HepG2 (cell line): ENCODE results near the gene FAM241B. TPM values are rescaled to one million over a fixed set of nuclear protein-coding genes. Genes with fewer than 3 reads are reported as not detected.

ENCODE experiments used
- ATAC-seq: fragments of 200-7000 bp; cut with Tn5 transposase; 3 replicates; pipeline ENCODE4 v1.9.1; 2020; ENCODE audit warnings: mild to moderate bottlenecking, moderate library complexity
- BruUV-seq: library from RNA; stranded (reverse); fragments of 400-500 nt; replicated peaks from 2 replicates; lab custom pipeline; 2021; lab: Mats Ljungman, UMichigan
- CTCF ChIA-PET: fragments of 300-600 bp; formaldehyde crosslinking; extraction: SDS; loops from one replicate; lab custom pipeline; 2021; ENCODE audit warnings: low total read pairs, inconsistent platforms, low intra/inter-chr PET ratio; lab: Yijun Ruan, JAX
- POLR2A ChIA-PET: fragments of 350-600 bp; sonication (Branson Sonifier 250); formaldehyde crosslinking; loops from one replicate; lab custom pipeline; 2020; ENCODE audit warnings: antibody characterized with exemption, inconsistent platforms; lab: Yijun Ruan, JAX
- DNase-seq: peaks from one replicate; pipeline ENCODE4 v3.0.0-alpha.2; 2015; ENCODE audit warnings: low spot score
- FAIRE-seq: peaks from 3 replicates; lab custom pipeline; 2011; peaks lifted over from hg19 to GRCh38; lab: Jason Lieb, UNC
- H2AFZ ChIP-seq: one replicate; pipeline ENCODE4 v1.6.1; 2011; ENCODE audit warnings: low read length, inconsistent platforms
- H3K27ac ChIP-seq: fragments of 300-600 bp; 3 replicates; pipeline ENCODE4 v1.8.0; 2011; ENCODE audit warnings: mixed run types, mild to moderate bottlenecking, mixed read lengths, low read length, inconsistent platforms; ENCODE audit not compliant: insufficient read depth; ENCODE audit errors: extremely low read length
- H3K27me3 ChIP-seq, 2 experiments: fragments of 200-600 bp in 1 of 2; 2 replicates in 1 of 2; 3 replicates in 1 of 2; pipeline versions ENCODE4 v1.6.0 to v1.8.0; 2011; ENCODE audit warnings: low read length in 2 of 2, mild to moderate bottlenecking in 2 of 2, moderate library complexity in 2 of 2, inconsistent platforms in 1 of 2; ENCODE audit not compliant: insufficient read depth in 2 of 2, control insufficient read depth in 1 of 2
- H3K36me3 ChIP-seq, 2 experiments: fragments of 200-600 bp in 1 of 2; replicated peaks in 1 of 2; 2 replicates in 1 of 2; 3 replicates in 1 of 2; pipeline versions ENCODE4 v1.5.1 to v1.8.0; 2011; ENCODE audit warnings: low read length in 2 of 2, inconsistent platforms in 1 of 2; ENCODE audit not compliant: insufficient read depth in 2 of 2, control insufficient read depth in 1 of 2
- H3K4me1 ChIP-seq: 2 replicates; pipeline ENCODE4 v1.5.1; 2012; ENCODE audit warnings: low read length, inconsistent platforms; ENCODE audit not compliant: insufficient read depth
- H3K4me2 ChIP-seq: 2 replicates; pipeline ENCODE4 v1.6.0; 2011; ENCODE audit warnings: low read depth, low read length, inconsistent platforms
- H3K4me3 ChIP-seq, 3 experiments: fragments of 200-600 bp in 1 of 3; sonication (generic), shearing (Covaris generic) in 1 of 3; replicated peaks in 1 of 3; 2 replicates each; pipeline ENCODE4 v1.5.1; 2011 to 2016; ENCODE audit warnings: low read length in 3 of 3, inconsistent platforms in 2 of 3, low read depth in 2 of 3, mild to moderate bottlenecking in 2 of 3, control low read depth in 1 of 3, mixed read lengths in 1 of 3; ENCODE audit not compliant: insufficient read depth in 1 of 3
- H3K79me2 ChIP-seq: one replicate; pipeline ENCODE4 v1.6.1; 2011; ENCODE audit warnings: low read length, inconsistent platforms; ENCODE audit not compliant: insufficient read depth
- H3K9ac ChIP-seq: 2 replicates; pipeline ENCODE4 v1.6.0; 2011; ENCODE audit warnings: mild to moderate bottlenecking, low read depth, low read length, inconsistent platforms; ENCODE audit not compliant: insufficient read depth
- H3K9me3 ChIP-seq: 2 replicates; pipeline ENCODE4 v1.5.1; 2012; ENCODE audit warnings: mild to moderate bottlenecking, low read length
- H4K20me1 ChIP-seq: 2 replicates; pipeline ENCODE4 v1.6.0; 2011; ENCODE audit warnings: inconsistent platforms, mild to moderate bottlenecking, low read length, moderate library complexity; ENCODE audit not compliant: insufficient read depth
- CREM ChIP-seq, 2 experiments: sonication (generic) in 1 of 2; formaldehyde crosslinking in 1 of 2; IDR thresholded peaks; 2 replicates each; pipeline versions ENCODE4 v1.4.0 to v1.6.1; 2016 to 2020; ENCODE audit warnings: antibody characterized with exemption in 1 of 2, mild to moderate bottlenecking in 1 of 2, missing genetic modification reagents in 1 of 2
- GATAD1 ChIP-seq: IDR thresholded peaks from 2 replicates; pipeline ENCODE4 v1.6.1; 2016; ENCODE audit warnings: missing genetic modification reagents, missing compliant biosample characterization
- HHEX ChIP-seq: IDR thresholded peaks from 2 replicates; pipeline ENCODE4 v1.6.1; 2016; ENCODE audit warnings: control low read depth
- KIAA2018 ChIP-seq: sonication (generic); formaldehyde crosslinking; IDR thresholded peaks from 2 replicates; pipeline ENCODE4 v1.5.0; 2020; ENCODE audit warnings: mild to moderate bottlenecking, missing genetic modification reagents, borderline replicate concordance
- NFYB ChIP-seq: sonication (generic); formaldehyde crosslinking; IDR thresholded peaks from 2 replicates; pipeline ENCODE4 v1.4.0; 2020; ENCODE audit warnings: missing genetic modification reagents
- NPAS2 ChIP-seq: sonication (generic); formaldehyde crosslinking; IDR thresholded peaks from 2 replicates; pipeline ENCODE4 v1.8.0; 2022; ENCODE audit warnings: mild to moderate bottlenecking, missing genetic modification reagents, borderline replicate concordance
- TOE1 ChIP-seq: sonication (generic); formaldehyde crosslinking; IDR thresholded peaks from 2 replicates; pipeline ENCODE4 v1.4.0; 2020; ENCODE audit warnings: mild to moderate bottlenecking, missing genetic modification reagents
- ZNF501 ChIP-seq: sonication (generic); formaldehyde crosslinking; IDR thresholded peaks from 2 replicates; pipeline ENCODE4 v1.5.1; 2020; ENCODE audit warnings: mild to moderate bottlenecking, moderate library complexity, missing genetic modification reagents
- ZNF75D ChIP-seq: sonication (generic); formaldehyde crosslinking; IDR thresholded peaks from 2 replicates; pipeline ENCODE4 v1.8.1; 2023; ENCODE audit warnings: missing genetic modification reagents, mild to moderate bottlenecking, borderline replicate concordance
- ZSCAN9 ChIP-seq: IDR thresholded peaks from 2 replicates; pipeline ENCODE4 v1.6.1; 2016; ENCODE audit warnings: borderline replicate concordance
- WGBS: methylation state at CpG from one replicate; pipeline ENCODE4 v1.1.6; 2017; ENCODE audit warnings: low lambda C conversion rate; 5-methylcytosine and 5-hydroxymethylcytosine counted together
- in situ Hi-C: cut with HindIII; loops from 2 replicates; pipeline ENCODE4 v1.10.0; 2017; ENCODE audit warnings: low pct_unique_long_range_greater_than_20kb; ENCODE audit not compliant: extremely low pct_ligation_motif_present
- intact Hi-C: fragments of 100-400 bp; cut with micrococcal nuclease; formaldehyde crosslinking; loops from one replicate; pipeline ENCODE4 v1.10.0; 2022; ENCODE audit not compliant: unreplicated experiment
- polyA plus RNA-seq, 8 experiments: library from polyadenylated mRNA; depleted of rRNA in 3 of 8; stranded (reverse) in 7 of 8; unstranded in 1 of 8; fragments of >200 nt; fragmentation: Illumina TruSeq in 4 of 8; extraction: Trizol in 4 of 8; gene quantifications; 2 replicates each; pipeline versions ENCODE4 v1.2.1 to v1.2.3, GENCODE V29; 2011 to 2016; ENCODE audit warnings: low read depth in 4 of 8, missing spikeins in 1 of 8, mixed read lengths in 1 of 8; ENCODE audit not compliant: insufficient read depth in 1 of 8
- total RNA-seq, 5 experiments: library from RNA; depleted of rRNA; stranded (reverse); fragments of >200 nt; fragmentation: Illumina TruSeq; extraction: Trizol; gene quantifications; 2 replicates each; pipeline ENCODE4 v1.2.3, GENCODE V29; 2016; ENCODE audit warnings: low read depth in 1 of 5

Gene FAM241B
- total and polyA plus RNA-seq, 2 of the 13 experiments (the other 11 are each of a cell fraction or from before 2014, with no cell fraction given) = 1.9 to 4.0 TPM

GRCh38 chr10:69650589-69651261, 20.7 kb downstream of the FAM241B start:
- no peaks in the 10 kb centered on the region for H3K79me2 ChIP-seq
- intact Hi-C loops = no loop called here
- H3K27ac ChIP-seq = no peak overlapping the region
- no peak for TF ChIP-seq NPAS2 (CRISPR knock-in tag)
- TF ChIP-seq, all 625 proteins: peak for 0
- DNase-seq (no peak), ATAC-seq (no peak), FAIRE-seq (no peak)
- Histone ChIP-seq H3K9me3 (no peaks in the 10 kb centered on the region), H3K36me3 (no peaks in the 10 kb centered on the region), H3K9ac (no peak overlapping the region), H3K27me3 (peaks cover 1 to 31% of the 10 kb centered on the region in 2 experiments; a peak in 2 of 5 replicates), H3K4me1 (no peaks in the 10 kb centered on the region), H3K4me3 (no peak overlapping the region), H2AFZ (no peak overlapping the region), H3K4me2 (no peak overlapping the region), H4K20me1 (no peaks in the 10 kb centered on the region)
- no TSS peak for BruUV-seq
- ChIA-PET POLR2A (no interaction called here), CTCF (no interaction called here)
- 39% methylated on average over 11 of the region's 13 CpGs for WGBS
- in situ Hi-C loops = no loop called here

- Histone ChIP-seq H3K4me1 (no peaks in the 10 kb centered on the region), H3K36me3 (no peaks in the 10 kb centered on the region), H3K27ac (no peak overlapping the region), H3K9me3 (no peaks in the 10 kb centered on the region), H3K9ac (no peak overlapping the region), H3K27me3 (peaks cover 0 to 37% of the 10 kb centered on the region in 2 experiments; a peak in 1 of 5 replicates), H3K4me3 (no peak overlapping the region), H3K79me2 (no peaks in the 10 kb centered on the region), H3K4me2 (no peak overlapping the region), H4K20me1 (no peaks in the 10 kb centered on the region), H2AFZ (no peak overlapping the region)
- TF ChIP-seq ZNF501 (CRISPR knock-in tag) (no peak), KIAA2018 (CRISPR knock-in tag) (no peak), NFYB (CRISPR knock-in tag) (no peak), CREM (IDR thresholded peaks at IDR 0.05) (no peak), CREM (CRISPR knock-in tag; IDR thresholded peaks at IDR 0.05) (no peak), HHEX (CRISPR knock-in tag) (no peak), TOE1 (CRISPR knock-in tag) (no peak), GATAD1 (no peak), ZSCAN9 (CRISPR knock-in tag) (no peak), ZNF75D (no peak)
- FAIRE-seq (no peak), DNase-seq (no peak), ATAC-seq (no peak)
- no TSS peak for BruUV-seq
- intact Hi-C loops = no loop called here
- in situ Hi-C loops = no loop called here
- WGBS = 9% methylated on average over 5 of the region's 9 CpGs
- ChIA-PET CTCF (no interaction called here), POLR2A (no interaction called here)
Observed at GRCh38 chr10:69651362-69651761, 21.3 kb downstream of the FAM241B start.
